Fibroblast of pulmonary artery (primary cell): ENCODE results near the gene HOXC9.

Source experiments
- DNase-seq: peaks from one replicate; pipeline ENCODE4 v3.0.0-alpha.2; 2010; ENCODE audit warnings: low read depth
- H3K4me3 ChIP-seq: replicated peaks from 2 replicates; pipeline ENCODE4 v1.5.1; 2011; ENCODE audit warnings: low read depth, mild to moderate bottlenecking, control low read depth, low read length, moderate library complexity
- CTCF ChIP-seq: IDR thresholded peaks from 2 replicates; pipeline ENCODE4 v1.5.1; 2011; ENCODE audit warnings: mild to moderate bottlenecking, control low read depth, low read length, inconsistent platforms; ENCODE audit errors: missing control alignments

HOXC9 gene

GRCh38 chr12:53986686-53987483 lies 13.1 kb upstream of the HOXC9 start:
- TF ChIP-seq CTCF, result no peak
- no peak overlapping the region for H3K4me3 ChIP-seq
- no peak for DNase-seq

- DNase-seq, result no peak
- no peak for TF ChIP-seq CTCF
- no peak overlapping the region for H3K4me3 ChIP-seq
These were observed 12.2 kb upstream of the HOXC9 start for GRCh38 chr12:53987787-53988230.

- no peak overlapping the region for H3K4me3 ChIP-seq
- no peak for DNase-seq
- TF ChIP-seq CTCF, result no peak
These were observed 11.3 kb upstream of the HOXC9 start for GRCh38 chr12:53988541-53989226.

- TF ChIP-seq CTCF, result peak; percentile 55
- DNase-seq, result peak; percentile 40
- no peak overlapping the region for H3K4me3 ChIP-seq
These were observed 10.5 kb upstream of the HOXC9 start for GRCh38 chr12:53989227-53990113.

- no peak overlapping the region for H3K4me3 ChIP-seq
- no peak for DNase-seq
- no peak for TF ChIP-seq CTCF
These were observed 9.5 kb upstream of the HOXC9 start for GRCh38 chr12:53990311-53991076.

- H3K4me3 ChIP-seq, result no peak overlapping the region
- TF ChIP-seq CTCF, result no peak
- DNase-seq, result no peak
These were observed 8.9 kb upstream of the HOXC9 start for GRCh38 chr12:53991077-53991460.
